Keratinocyte (primary cell): ENCODE results near the gene LY9. TPM values are rescaled to one million over a fixed set of nuclear protein-coding genes. Genes with fewer than 3 reads are reported as not detected.

Experiments used
- DNase-seq: peaks from one replicate; pipeline ENCODE4 v3.0.0-alpha.2; 2011; ENCODE audit warnings: low read depth, missing footprints, low spot score
- FAIRE-seq: peaks from 2 replicates; lab custom pipeline; 2011; peaks lifted over from hg19 to GRCh38; lab: Jason Lieb, UNC
- H2AFZ ChIP-seq: 2 replicates; pipeline ENCODE4 v1.6.0; 2012; ENCODE audit warnings: low read length, control low read depth, inconsistent platforms; ENCODE audit not compliant: control insufficient read depth
- H3K27ac ChIP-seq: 2 replicates; pipeline ENCODE4 v1.5.1; 2011; ENCODE audit warnings: low read length; ENCODE audit not compliant: control insufficient read depth, insufficient read depth
- H3K27me3 ChIP-seq: 3 replicates; pipeline ENCODE4 v1.6.0; 2011; ENCODE audit warnings: low read length; ENCODE audit not compliant: control insufficient read depth, insufficient read depth; ENCODE audit errors: extremely low read depth
- H3K36me3 ChIP-seq, 2 experiments: 2 replicates in 1 of 2; 3 replicates in 1 of 2; pipeline ENCODE4 v1.5.1; 2011; ENCODE audit warnings: low read length in 2 of 2, mild to moderate bottlenecking in 1 of 2; ENCODE audit not compliant: control insufficient read depth in 2 of 2, insufficient read depth in 2 of 2; ENCODE audit errors: extremely low read depth in 1 of 2
- H3K4me1 ChIP-seq: 3 replicates; pipeline ENCODE4 v1.5.1; 2011; ENCODE audit warnings: low read length; ENCODE audit not compliant: control insufficient read depth, insufficient read depth; ENCODE audit errors: extremely low read depth
- H3K4me2 ChIP-seq: 3 replicates; pipeline ENCODE4 v1.6.0; 2011; ENCODE audit warnings: low read depth, low read length; ENCODE audit not compliant: control insufficient read depth, insufficient read depth; ENCODE audit errors: extremely low read depth
- H3K4me3 ChIP-seq, 3 experiments: fragments of 200-600 bp in 1 of 3; sonication (generic) in 1 of 3; 2 replicates in 2 of 3; 3 replicates in 1 of 3; pipeline ENCODE4 v1.5.1; 2011 to 2016; ENCODE audit warnings: low read length in 3 of 3, mild to moderate bottlenecking in 3 of 3, control low read depth in 2 of 3, inconsistent platforms in 1 of 3, low read depth in 1 of 3, mixed read lengths in 1 of 3, mixed run types in 1 of 3, moderate library complexity in 1 of 3; ENCODE audit not compliant: control insufficient read depth in 2 of 3, insufficient read depth in 2 of 3; ENCODE audit errors: extremely low read depth in 1 of 3
- H3K79me2 ChIP-seq: 2 replicates; pipeline ENCODE4 v1.6.0; 2012; ENCODE audit warnings: low read length; ENCODE audit not compliant: control insufficient read depth, insufficient read depth
- H3K9ac ChIP-seq: 3 replicates; pipeline ENCODE4 v1.6.0; 2011; ENCODE audit warnings: low read length; ENCODE audit not compliant: control insufficient read depth, insufficient read depth; ENCODE audit errors: extremely low read depth
- H3K9me1 ChIP-seq: 3 replicates; pipeline ENCODE4 v1.6.0; 2011; ENCODE audit warnings: low read length; ENCODE audit not compliant: control insufficient read depth, insufficient read depth; ENCODE audit errors: extremely low read depth
- H3K9me3 ChIP-seq: 2 replicates; pipeline ENCODE4 v1.5.1; 2012; ENCODE audit warnings: low read depth, low read length; ENCODE audit not compliant: control insufficient read depth
- H4K20me1 ChIP-seq: 3 replicates; pipeline ENCODE4 v1.6.0; 2011; ENCODE audit warnings: low read length; ENCODE audit not compliant: control insufficient read depth, insufficient read depth; ENCODE audit errors: extremely low read depth
- CTCF ChIP-seq, 3 experiments: IDR thresholded peaks in 1 of 3; conservative IDR thresholded peaks in 1 of 3; optimal IDR thresholded peaks in 1 of 3; 2 replicates in 2 of 3; 3 replicates in 1 of 3; pipeline versions ENCODE3 to v1.5.1; 2011; ENCODE audit warnings: low read length in 3 of 3, mild to moderate bottlenecking in 3 of 3, moderate library complexity in 2 of 3, control low read depth in 1 of 3, inconsistent platforms in 1 of 3; ENCODE audit not compliant: insufficient read depth in 2 of 3; ENCODE audit errors: extremely low read depth in 1 of 3
- EZH2 ChIP-seq: IDR thresholded peaks from one replicate; pipeline ENCODE4 v1.6.1; 2012; ENCODE audit warnings: inconsistent platforms, mild to moderate bottlenecking, low read length, moderate library complexity
- dilution Hi-C: fragments of 300-500 bp; cut with MboI; formaldehyde crosslinking; loops from one replicate; pipeline ENCODE4 v1.7.0; 2020; ENCODE audit warnings: low sequenced_read_pairs; ENCODE audit not compliant: extremely low pct_ligation_motif_present
- polyA plus RNA-seq, 5 experiments: library from polyadenylated mRNA; depleted of rRNA in 3 of 5; stranded (reverse) in 3 of 5; stranded (forward) in 1 of 5; unstranded in 1 of 5; fragments of >200 nt; gene quantifications; 1 replicate in 1 of 5; 2 replicates in 3 of 5; 3 replicates in 1 of 5; pipeline versions ENCODE4 v1.2.1 to v1.2.3, GENCODE V29; 2011 to 2012; ENCODE audit warnings: missing spikeins in 2 of 5, low read depth in 1 of 5, low replicate concordance in 1 of 5

Gene LY9
- polyA plus RNA-seq, 1 donor (not counting 4 experiments of a cell fraction or from before 2014, with no cell fraction given): not detected

- no peaks in the 10 kb centered on the region for H4K20me1 ChIP-seq
- H3K9ac ChIP-seq: no peak overlapping the region
- H3K4me2 ChIP-seq: no peak overlapping the region
- H3K9me3 ChIP-seq: no peaks in the 10 kb centered on the region
- H3K79me2 ChIP-seq: no peaks in the 10 kb centered on the region
- dilution Hi-C loops: no loop called here
- TF ChIP-seq EZH2 (no peak), CTCF (optimal IDR thresholded peaks at IDR 0.05 in 1 of 3, IDR thresholded peaks at IDR 0.05 in 1 of 3, conservative IDR thresholded peaks at IDR 0.05 in 1 of 3; ENCODE audit: extremely low read depth in 1 of 3, insufficient read depth in 2 of 3, low read length in 3 of 3) (no peak)
- H3K27me3 ChIP-seq: no peaks in the 10 kb centered on the region
- no peaks in the 10 kb centered on the region for H3K4me1 ChIP-seq
- no peak overlapping the region for H2AFZ ChIP-seq
- no peak overlapping the region for H3K27ac ChIP-seq
- FAIRE-seq (no peak), DNase-seq (no peak)
- H3K4me3 ChIP-seq: no peak overlapping the region
- H3K9me1 ChIP-seq: no peaks in the 10 kb centered on the region
- H3K36me3 ChIP-seq: no peaks in the 10 kb centered on the region
Measured at GRCh38 chr1:160839746-160840145, 43.8 kb downstream of the LY9 start.

GRCh38 chr1:160841079-160841478 lies 45.1 kb downstream of the LY9 start:
- TF ChIP-seq EZH2 (no peak), CTCF (optimal IDR thresholded peaks at IDR 0.05 in 1 of 3, IDR thresholded peaks at IDR 0.05 in 1 of 3, conservative IDR thresholded peaks at IDR 0.05 in 1 of 3; ENCODE audit: extremely low read depth in 1 of 3, insufficient read depth in 2 of 3, low read length in 3 of 3) (no peak)
- H3K9me3 ChIP-seq: no peaks in the 10 kb centered on the region
- dilution Hi-C loops: no loop called here
- no peaks in the 10 kb centered on the region for H3K36me3 ChIP-seq
- DNase-seq (no peak), FAIRE-seq (no peak)
- H3K4me3 ChIP-seq: no peak overlapping the region
- no peaks in the 10 kb centered on the region for H3K9me1 ChIP-seq
- no peaks in the 10 kb centered on the region for H3K27me3 ChIP-seq
- no peak overlapping the region for H2AFZ ChIP-seq
- no peaks in the 10 kb centered on the region for H4K20me1 ChIP-seq
- no peak overlapping the region for H3K4me2 ChIP-seq
- H3K4me1 ChIP-seq: no peaks in the 10 kb centered on the region
- no peaks in the 10 kb centered on the region for H3K79me2 ChIP-seq
- H3K9ac ChIP-seq: no peak overlapping the region
- no peak overlapping the region for H3K27ac ChIP-seq
